Measurements from ENCODE around the gene KDM4B.
A peak's percentile ranks its signal among the peaks of the same experiment; 100 is the strongest.

The KDM4B gene

GRCh38 chr19:5050905-5051304, 82.0 kb downstream of the KDM4B start:
- no peak for DNase-seq (ENCODE audit: low spot score)

- DNase-seq (ENCODE audit: low spot score) = no peak
These were observed 82.7 kb downstream of the KDM4B start for GRCh38 chr19:5051619-5052018.

- DNase-seq (ENCODE audit: low spot score) = no peak
These were observed 83.6 kb downstream of the KDM4B start for GRCh38 chr19:5052515-5052914.

- no peak for DNase-seq (ENCODE audit: low spot score)
These were observed 84.1 kb downstream of the KDM4B start for GRCh38 chr19:5052945-5053485.

DNA sequence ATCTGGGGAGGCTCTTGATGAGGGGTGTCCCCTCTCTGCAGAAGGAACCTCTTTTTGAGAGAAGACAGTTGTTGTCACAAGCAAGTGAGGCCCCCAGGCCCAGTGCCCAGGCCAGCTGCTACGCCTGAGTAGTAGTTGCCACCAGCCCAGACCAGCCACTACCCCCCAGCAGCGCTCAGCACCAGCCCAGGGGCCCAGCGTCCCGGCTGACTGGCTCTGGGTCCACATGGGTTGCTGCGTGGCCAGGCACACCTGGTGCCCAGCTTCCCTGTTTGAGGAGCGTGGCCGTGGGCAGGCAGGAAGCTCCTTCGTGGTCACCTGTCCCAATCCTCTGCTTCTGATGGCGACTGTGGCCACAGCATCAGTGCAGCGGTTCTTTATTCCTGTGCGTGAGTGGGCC, 84.7 kb downstream of the KDM4B start:
- no peak for DNase-seq (ENCODE audit: low spot score)

DNA sequence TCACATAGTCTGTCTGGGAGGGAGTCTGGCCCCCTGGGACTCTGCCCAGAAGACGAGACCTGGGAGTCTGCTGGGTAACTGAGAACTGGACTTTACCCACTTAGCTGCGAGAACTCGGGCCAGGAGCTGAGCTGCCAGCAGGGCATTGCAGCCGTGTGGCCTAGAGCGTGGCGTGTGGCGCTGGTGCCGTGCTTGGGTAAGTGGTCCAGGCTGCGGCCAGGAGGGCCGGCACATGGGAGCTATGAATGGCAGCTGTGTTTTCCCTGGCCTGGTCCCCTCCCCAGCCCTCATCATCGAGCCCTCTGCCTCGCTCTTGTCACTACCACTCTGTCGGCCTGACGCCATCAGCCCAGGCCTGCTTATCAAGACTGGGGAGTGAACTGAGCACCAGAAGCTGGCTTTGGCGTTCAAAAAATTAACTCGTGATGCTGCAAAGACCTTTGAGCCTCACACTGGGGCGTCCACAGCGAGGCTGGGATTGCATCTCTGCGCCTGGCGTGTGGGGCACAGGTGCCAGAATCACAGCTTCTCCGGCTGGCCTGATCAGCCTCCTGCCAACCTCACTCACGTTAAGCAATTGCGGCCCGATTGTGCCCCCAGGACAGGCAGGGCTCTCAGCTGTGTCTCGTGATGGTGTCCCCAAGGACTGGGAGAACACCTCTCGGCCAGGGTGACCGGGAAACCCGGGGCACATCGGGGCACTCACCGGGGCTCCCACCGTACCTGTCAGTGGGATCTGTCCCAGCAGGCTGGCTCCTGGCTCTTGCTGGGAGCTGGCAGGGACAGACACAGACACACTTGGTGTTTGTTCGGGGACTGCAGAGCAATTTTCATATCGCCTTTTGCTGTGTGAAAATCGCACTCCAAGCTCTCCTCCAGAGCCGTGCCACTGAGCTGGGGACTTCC, 85.9 kb downstream of the KDM4B start:
- DNase-seq (ENCODE audit: low spot score) = no peak

DNA sequence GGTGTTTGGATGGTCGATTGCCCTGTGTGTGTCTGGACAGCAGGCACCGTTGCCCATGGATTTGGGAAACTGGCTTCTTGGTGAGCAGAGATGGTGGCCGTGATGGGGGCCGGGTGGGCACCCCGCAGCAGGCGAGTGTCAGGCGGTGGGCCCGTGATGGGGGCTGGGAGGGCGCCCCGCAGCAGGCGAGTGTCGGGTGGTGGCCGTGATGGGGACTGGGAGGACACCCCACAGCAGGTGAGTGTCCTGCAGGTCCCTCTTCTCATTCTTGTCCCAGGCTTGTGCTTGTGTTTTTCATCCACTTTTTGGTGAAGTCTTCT, 86.5 kb downstream of the KDM4B start:
- no peak for DNase-seq (ENCODE audit: low spot score)

DNA sequence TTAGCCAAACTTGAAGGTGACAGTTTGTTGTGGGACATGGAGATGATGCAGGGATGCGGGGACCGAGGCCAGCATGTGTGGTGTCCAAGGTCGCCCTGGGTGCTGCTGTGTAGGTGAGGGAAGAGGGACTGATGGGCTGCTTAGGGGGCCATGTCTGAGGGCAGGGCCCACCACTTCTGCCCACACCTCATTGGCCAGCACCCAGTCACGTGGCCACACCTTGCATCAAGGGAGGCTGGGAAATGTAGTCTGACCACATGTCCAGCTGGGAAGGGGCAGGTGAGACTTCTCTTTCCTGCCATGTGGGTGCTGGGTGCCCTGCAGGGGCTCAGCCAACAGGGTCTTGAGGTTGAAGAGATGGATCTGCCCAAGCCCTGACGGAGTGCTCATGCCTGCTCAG, 88.9 kb downstream of the KDM4B start:
- DNase-seq (ENCODE audit: low spot score) = no peak

GRCh38 chr19:5058521-5059212, 89.8 kb downstream of the KDM4B start:
- no peak for DNase-seq (ENCODE audit: low spot score)

DNA sequence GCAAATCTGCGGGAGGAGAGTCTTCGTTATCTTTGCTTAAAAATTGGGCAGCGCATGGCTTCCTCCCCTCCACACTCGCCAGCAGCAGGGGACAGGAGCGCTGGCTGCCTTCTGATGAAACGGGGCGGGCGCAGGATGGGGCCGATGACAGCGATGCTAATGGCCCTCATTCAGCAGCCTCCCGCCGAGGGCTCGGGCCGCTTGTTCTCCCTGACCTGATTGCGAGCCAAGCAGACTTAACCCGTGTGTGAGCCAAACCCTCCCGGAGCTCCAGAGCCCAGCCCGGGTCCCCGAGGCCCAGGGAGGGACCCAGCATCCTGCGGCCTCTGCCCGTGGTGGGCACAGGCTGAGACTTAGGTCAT, 90.3 kb downstream of the KDM4B start:
- DNase-seq (ENCODE audit: low spot score) = no peak

- no peak for DNase-seq (ENCODE audit: low spot score)
These were observed 90.9 kb downstream of the KDM4B start for GRCh38 chr19:5059793-5060192.

- DNase-seq (ENCODE audit: low spot score) = no peak
These were observed 93.3 kb downstream of the KDM4B start for GRCh38 chr19:5062195-5062594.

- DNase-seq (ENCODE audit: low spot score) = no peak
These were observed 93.9 kb downstream of the KDM4B start for GRCh38 chr19:5062799-5063198.

GRCh38 chr19:5063873-5064645, 95.1 kb downstream of the KDM4B start:
- no peak for DNase-seq (ENCODE audit: low spot score)

- DNase-seq (ENCODE audit: low spot score) = no peak
These were observed 96.0 kb downstream of the KDM4B start for GRCh38 chr19:5064896-5065295.

DNA sequence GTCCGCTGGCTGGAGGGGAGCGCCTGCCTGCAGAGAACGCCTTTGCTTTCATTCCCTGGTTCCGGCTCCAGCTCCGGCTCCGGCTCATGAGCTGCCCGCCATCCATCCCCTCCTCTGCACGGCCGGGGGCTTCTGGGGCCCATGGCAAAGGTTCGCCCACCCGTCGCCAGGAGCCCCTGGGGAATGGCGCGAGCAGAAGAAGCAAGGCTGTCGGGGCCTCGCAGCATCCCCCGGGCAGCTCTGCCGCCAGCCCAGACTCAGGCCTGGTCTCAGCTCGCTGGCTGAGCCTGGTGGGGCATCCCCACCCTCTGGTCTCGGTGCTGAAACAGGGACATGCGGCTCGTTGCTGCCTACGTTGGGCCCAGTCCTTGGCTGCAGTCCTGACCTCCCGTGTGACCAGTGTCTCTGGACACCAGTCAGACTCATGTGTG, 96.8 kb downstream of the KDM4B start:
- no peak for DNase-seq (ENCODE audit: low spot score)

DNA sequence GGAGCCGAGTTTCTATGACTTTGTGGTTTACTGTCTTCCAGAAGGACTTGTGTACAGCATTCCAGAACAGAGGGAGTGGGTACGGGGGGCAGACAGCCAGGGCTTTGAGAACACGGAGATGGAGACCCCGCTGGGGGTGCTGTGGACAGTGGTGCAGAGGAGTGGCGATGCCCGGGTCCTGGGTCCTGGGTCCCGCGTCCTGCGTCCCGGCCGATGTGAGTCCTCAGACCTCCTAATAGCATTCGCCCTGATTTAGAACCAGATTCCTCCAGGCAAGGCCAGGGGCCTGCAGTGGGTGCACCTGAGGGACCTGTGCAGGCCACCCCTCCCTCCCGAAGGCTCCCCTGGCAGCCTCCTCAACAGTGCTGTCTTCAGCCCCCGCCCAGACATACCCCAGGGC, 97.9 kb downstream of the KDM4B start:
- DNase-seq (ENCODE audit: low spot score) = no peak

DNA sequence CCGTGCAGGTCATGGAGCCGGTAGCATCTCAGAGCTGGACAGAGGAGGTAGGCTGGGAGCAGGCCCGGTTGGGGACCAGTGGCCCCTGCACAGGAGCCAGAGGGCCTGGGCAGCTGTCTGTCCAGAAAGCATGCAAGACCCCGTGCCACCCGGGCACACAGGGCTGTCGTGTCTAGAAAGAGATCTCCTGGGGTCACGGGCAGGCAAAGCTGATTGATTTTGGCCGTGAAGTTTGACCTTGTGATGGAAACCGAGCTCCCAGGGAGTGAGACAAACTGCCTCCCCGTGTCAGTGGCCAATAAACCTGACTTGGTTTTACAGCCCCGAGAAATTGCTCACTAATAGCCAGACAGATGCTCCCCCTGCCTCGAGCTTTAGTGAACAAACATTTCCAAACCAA, 98.8 kb downstream of the KDM4B start:
- DNase-seq (ENCODE audit: low spot score) = peak; percentile 63

- DNase-seq (ENCODE audit: low spot score) = peak; percentile 28
These were observed 99.5 kb downstream of the KDM4B start for GRCh38 chr19:5068233-5069072.

DNA sequence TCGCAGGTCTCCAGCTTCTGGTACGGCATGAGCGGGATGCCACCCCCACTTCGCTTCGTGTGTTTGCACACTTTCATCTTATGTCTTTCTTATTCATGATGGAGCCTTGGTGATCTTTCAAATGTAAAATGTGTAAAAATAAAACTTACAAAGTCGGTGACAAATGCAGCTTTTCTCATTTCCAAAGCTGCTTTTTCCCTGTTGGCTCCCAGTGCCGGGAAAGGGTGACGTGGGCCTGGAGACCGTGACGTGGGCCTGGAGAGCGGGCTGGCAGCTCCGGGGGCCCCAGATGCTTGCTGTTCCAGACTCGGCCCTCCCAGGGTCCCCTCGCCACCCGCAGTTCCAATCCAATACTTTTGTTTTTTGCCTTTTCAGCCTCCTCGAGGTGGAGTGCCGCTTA, 101.4 kb downstream of the KDM4B start:
- DNase-seq (ENCODE audit: low spot score) = no peak

DNA sequence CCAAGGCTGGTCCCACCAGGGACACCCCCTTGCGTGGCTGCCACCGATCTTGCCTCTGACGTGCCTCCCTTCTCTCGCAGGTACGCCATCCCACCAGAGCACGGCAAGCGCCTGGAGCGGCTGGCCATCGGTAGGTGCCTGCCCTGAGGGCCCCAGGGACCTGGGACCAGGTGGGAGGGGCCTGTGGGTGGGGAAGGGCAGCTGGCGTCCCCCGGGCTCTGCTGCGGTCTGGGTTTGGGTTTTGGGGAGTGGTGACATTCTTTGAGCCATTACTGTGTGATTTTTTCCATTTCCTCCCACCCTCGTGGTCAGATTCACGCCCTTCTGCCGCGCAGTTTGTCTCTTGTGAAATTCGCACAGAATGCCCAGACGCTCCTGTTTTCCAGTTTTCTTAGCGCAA, 102.0 kb downstream of the KDM4B start:
- DNase-seq (ENCODE audit: low spot score) = no peak

GRCh38 chr19:5071579-5071978, 102.7 kb downstream of the KDM4B start:
- no peak for DNase-seq (ENCODE audit: low spot score)

Measured in HuH-7 (cell line).